Pancreas (tissue), 10 donors: ENCODE data around the gene PXK. TPM values are rescaled to one million over a fixed set of nuclear protein-coding genes. Genes with fewer than 3 reads are reported as not detected.

Experiments used
- ATAC-seq, 4 donors: fragments of 200-7000 bp; cut with Tn5 transposase; one replicate each; pipeline versions ENCODE4 v1.8.0 to v1.9.1; 2020; ENCODE audit warnings: mild to moderate bottlenecking in 4 of 4, moderate library complexity in 4 of 4
- DNase-seq, 6 donors: peaks; one replicate each; pipeline ENCODE4 v3.0.0-alpha.2; 2020
- FAIRE-seq: peaks from 2 replicates; lab custom pipeline; 2012; peaks lifted over from hg19 to GRCh38; lab: Jason Lieb, UNC
- H3K27ac ChIP-seq, 4 donors: fragments of 200-600 bp; sonication (generic); 1 replicate in 3 of 4; 2 replicates in 1 of 4; pipeline versions ENCODE4 v1.5.0 to v1.8.0; 2020
- H3K27me3 ChIP-seq, 4 donors: fragments of 200-600 bp; one replicate each; pipeline ENCODE4 v1.8.0; 2021
- H3K36me3 ChIP-seq, 3 donors: fragments of 200-600 bp; sonication (generic) in 1 of 3; one replicate each; pipeline versions ENCODE4 v1.5.0 to v1.8.0; 2020 to 2021
- H3K4me1 ChIP-seq, 3 donors: fragments of 200-600 bp; one replicate each; pipeline ENCODE4 v1.8.0; 2021
- H3K4me3 ChIP-seq, 4 donors: fragments of 200-600 bp; sonication (generic) in 2 of 4; one replicate each; pipeline versions ENCODE4 v1.5.0 to v1.8.0; 2020 to 2021
- H3K9me3 ChIP-seq, 4 donors: fragments of 200-600 bp; one replicate each; pipeline ENCODE4 v1.8.0; 2021
- CTCF ChIP-seq, 4 donors: fragments of 200-600 bp; sonication (generic) in 3 of 4; IDR thresholded peaks; one replicate each; pipeline versions ENCODE4 v1.5.0 to v1.8.0; 2021; ENCODE audit warnings: antibody characterized with exemption in 4 of 4
- WGBS, 2 donors: extraction: QIAGEN DNeasy Blood & Tissue Kit; methylation state at CpG; one replicate each; pipeline ENCODE4 v1.1.7; 2013; 5-methylcytosine and 5-hydroxymethylcytosine counted together
- intact Hi-C, 3 donors: fragments of 100-400 bp; cut with DNase I; formaldehyde crosslinking; loops; one replicate each; pipeline versions ENCODE4 v1.11.1 to v1.14.2; 2022
- polyA plus RNA-seq, 2 donors: library from polyadenylated mRNA; stranded (reverse); fragments of 200-250 nt; gene quantifications; one replicate each; pipeline ENCODE4 v1.2.3, GENCODE V29; 2013
- total RNA-seq, 6 donors: library from RNA; stranded (reverse); fragmentation: NEBNext Ultra II Directional in 4 of 6; extraction: Animal tissue kit (Norgen Biotek cat#: 25700) in 4 of 6; gene quantifications; one replicate each; pipeline versions ENCODE4 v1.2.1 to v1.2.4, GENCODE V29; 2021 to 2023
- donor health status: healthy with polysubstance abuse.
- donor health status: DM: no; HTN: no; CAD: no; lungs with moderate emphysema.
- donor health status: DM: no; HTN: no; CAD: no.
- donor health status: control.
- donor health status: control.
- donor health status: Bipolar disorder and iron deficiency.
- donor health status: DM: yes; HTN: yes; CAD: no.
- donor health status: DM: no; HTN: no; CAD: no.
- donor health status: DM: no; HTN: no; CAD: no.
- donor health status: DM: yes; HTN: yes; CAD: no.

PXK gene
- total and polyA plus RNA-seq, 8 donors: 3.2 to 11.2 (median 7.4) TPM

- Histone ChIP-seq H3K4me1 (no peaks in the 10 kb centered on the region), H3K27ac (no peak overlapping the region), H3K9me3 (no peaks in the 10 kb centered on the region), H3K36me3 (no peaks in the 10 kb centered on the region), H3K4me3 (no peak overlapping the region), H3K27me3 (no peaks in the 10 kb centered on the region)
- FAIRE-seq: no peak
- intact Hi-C loops: loop anchor here (5.0 to 10.0 kb wide), 3 partner anchors 111 to 116 kb away; no protein-coding TSS in a partner anchor
- no peak for DNase-seq
- WGBS, 2 donors: 52 to 60% methylated on average over 3 of the region's 3 CpGs
- no peak for TF ChIP-seq CTCF (IDR thresholded peaks at IDR 0.05)
- ATAC-seq: no peak
Measured at GRCh38 chr3:58298190-58298589, 34.5 kb upstream of the PXK start.

GRCh38 chr3:58299075-58299474, 33.6 kb upstream of the PXK start:
- no peak for TF ChIP-seq CTCF (IDR thresholded peaks at IDR 0.05)
- FAIRE-seq: no peak
- H3K9me3 ChIP-seq: no peaks in the 10 kb centered on the region
- no peak overlapping the region for H3K27ac ChIP-seq
- no peak for DNase-seq
- WGBS, 2 donors: 56 to 63% methylated on average over 2 of the region's 2 CpGs
- intact Hi-C loops: loop anchor here (5.0 to 10.0 kb wide), 3 partner anchors 112 to 117 kb away; no protein-coding TSS in a partner anchor
- H3K27me3 ChIP-seq: no peaks in the 10 kb centered on the region
- no peak for ATAC-seq
- no peak overlapping the region for H3K4me3 ChIP-seq
- no peaks in the 10 kb centered on the region for H3K36me3 ChIP-seq
- no peaks in the 10 kb centered on the region for H3K4me1 ChIP-seq

- no peaks in the 10 kb centered on the region for H3K4me1 ChIP-seq
- no peaks in the 10 kb centered on the region for H3K36me3 ChIP-seq
- no peaks in the 10 kb centered on the region for H3K9me3 ChIP-seq
- 12 to 14% methylated on average over 8 of the region's 8 CpGs for WGBS, 2 donors
- TF ChIP-seq CTCF (IDR thresholded peaks at IDR 0.05): peak in 3 of 4 donors; percentile 14 to 40 (median 39)
- ATAC-seq (peak in 3 of 4 donors; percentile 60 to 72 (median 69)), FAIRE-seq (no peak), DNase-seq (no peak)
- H3K4me3 ChIP-seq: no peak overlapping the region
- intact Hi-C loops: loop anchor here (5.0 to 10.0 kb wide), 4 partner anchors 113 to 298 kb away; no protein-coding TSS in a partner anchor
- H3K27ac ChIP-seq: no peak overlapping the region
- no peaks in the 10 kb centered on the region for H3K27me3 ChIP-seq
Measured at GRCh38 chr3:58299839-58300516, 32.7 kb upstream of the PXK start.

- peak within 1 kb of the TSS; percentile 62 to 87 (median 83) for H3K4me3 ChIP-seq
- intact Hi-C loops: no loop called here
- ATAC-seq: peak; percentile 94 to 97 (median 95)
- no peaks in the 10 kb centered on the region for H3K9me3 ChIP-seq
- TF ChIP-seq CTCF (IDR thresholded peaks at IDR 0.05): peak; percentile 91 to 98 (median 96)
- 4% methylated on average over 71 of the region's 71 CpGs for WGBS, 2 donors
- peak; percentile 96 to 100 (median 98) for DNase-seq
- H3K4me1 ChIP-seq: peaks cover 8 to 16% (median 15%) of the 10 kb centered on the region in 3 donors
- H3K27me3 ChIP-seq: no peaks in the 10 kb centered on the region
- H3K36me3 ChIP-seq: peaks cover 0 to 9% (median 0%) of the 10 kb centered on the region in 3 donors
- FAIRE-seq: peak; percentile 91
- H3K27ac ChIP-seq: peak within 1 kb of the TSS; percentile 94 to 99 (median 96)
Measured at GRCh38 chr3:58305882-58306711, 26.6 kb upstream of the PXK start, which contains the start of the genes HTD2 and RPP14. TSS of gene HTD2 (plus strand) at chr3:58306520. CDS start at chr3:58317614, 11,094 bp downstream. TSS of gene RPP14 (plus strand) at chr3:58306245. CDS start at chr3:58310330, 4,085 bp downstream.
